H54 (cell line): ENCODE measurements around the gene ABCC6.
"Not testable (repeated sequence)": the region's sequence is repeated elsewhere in the genome, so short reads cannot be mapped to it uniquely, and the experiment has no call there.

ENCODE experiments used
- DNase-seq: peaks from one replicate; pipeline ENCODE4 v3.0.0; 2011; ENCODE audit warnings: low spot score, mixed read lengths; ENCODE audit not compliant: insufficient read length
- FAIRE-seq: peaks from 3 replicates; lab custom pipeline; 2011; peaks lifted over from hg19 to GRCh38; lab: Jason Lieb, UNC

Gene ABCC6

DNA sequence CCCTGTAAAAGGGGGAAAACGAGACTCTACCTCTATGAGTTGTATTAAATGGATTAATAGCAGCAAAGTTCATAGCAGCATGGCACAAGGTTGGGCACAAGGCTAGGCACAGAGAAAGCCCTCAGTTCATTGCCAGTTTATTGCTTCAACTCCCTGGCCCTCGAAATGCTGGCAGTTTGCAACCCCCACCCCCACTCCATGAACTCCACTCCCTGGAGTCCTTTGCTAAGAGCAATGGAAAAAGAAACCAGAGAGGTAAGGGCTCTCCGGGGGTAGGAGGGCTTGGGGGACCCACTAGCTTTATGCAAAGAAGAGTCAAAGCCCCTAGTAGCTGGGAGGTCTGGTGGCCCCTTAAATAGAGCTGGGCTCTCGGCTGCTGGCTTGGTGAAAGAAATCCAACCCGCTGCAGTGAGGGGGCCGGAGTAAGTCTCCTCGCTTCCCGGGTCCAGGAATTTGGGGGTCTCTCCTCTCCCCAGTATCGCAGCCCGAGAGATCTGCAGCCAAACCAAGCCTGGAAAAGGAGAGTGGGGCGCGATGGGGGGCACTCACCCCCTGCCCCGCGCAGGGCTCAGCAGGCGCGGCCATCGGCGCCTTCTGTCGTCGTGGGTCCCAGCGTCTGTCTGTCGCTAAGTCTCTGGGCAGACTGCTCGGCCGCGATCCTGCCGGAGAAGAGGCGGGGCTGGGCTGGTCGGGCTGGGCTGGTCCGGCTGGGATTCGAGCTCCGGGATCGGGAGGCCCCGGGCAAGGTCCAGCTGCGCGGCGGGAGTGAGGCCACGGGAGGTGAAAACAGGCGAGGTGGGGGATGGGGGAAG, at the start of gene ABCC6:
Gene ABCC6 (minus strand): TSS at position 645 of the 812 bp plus-strand sequence. CDS start 60 bp downstream, at position 585.
- peak; percentile 23 for FAIRE-seq
- DNase-seq = not testable (repeated sequence)

GRCh38 chr16:16272573-16273221, 49.4 kb upstream of the ABCC6 start:
- FAIRE-seq, DNase-seq: not testable (repeated sequence)

DNA sequence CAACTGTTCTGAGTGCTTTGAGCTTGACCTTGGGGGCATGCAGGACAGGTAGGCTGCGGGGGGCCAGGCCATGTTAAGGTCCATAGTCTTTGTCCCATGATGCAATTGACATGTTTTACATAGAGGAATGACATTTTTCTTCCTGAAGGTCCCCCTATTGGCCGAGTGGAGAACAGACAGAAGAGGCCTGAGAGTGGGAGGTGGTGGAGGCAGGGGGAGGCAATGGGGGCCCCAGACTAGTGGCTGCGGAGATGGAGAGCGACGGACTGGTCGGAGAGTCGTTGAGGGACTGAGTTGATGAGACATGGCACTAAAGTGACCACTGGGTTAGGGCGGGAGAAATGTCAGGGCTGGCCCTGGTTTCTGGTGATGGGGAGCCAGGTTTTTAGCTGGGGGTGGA, 48.4 kb upstream of the ABCC6 start:
- not testable (repeated sequence) for DNase-seq, FAIRE-seq

- DNase-seq, FAIRE-seq: not testable (repeated sequence)
Measured at GRCh38 chr16:16268185-16268808, 45.0 kb upstream of the ABCC6 start.

- FAIRE-seq, DNase-seq: not testable (repeated sequence)
Measured at GRCh38 chr16:16267708-16268107, 44.4 kb upstream of the ABCC6 start.

DNA sequence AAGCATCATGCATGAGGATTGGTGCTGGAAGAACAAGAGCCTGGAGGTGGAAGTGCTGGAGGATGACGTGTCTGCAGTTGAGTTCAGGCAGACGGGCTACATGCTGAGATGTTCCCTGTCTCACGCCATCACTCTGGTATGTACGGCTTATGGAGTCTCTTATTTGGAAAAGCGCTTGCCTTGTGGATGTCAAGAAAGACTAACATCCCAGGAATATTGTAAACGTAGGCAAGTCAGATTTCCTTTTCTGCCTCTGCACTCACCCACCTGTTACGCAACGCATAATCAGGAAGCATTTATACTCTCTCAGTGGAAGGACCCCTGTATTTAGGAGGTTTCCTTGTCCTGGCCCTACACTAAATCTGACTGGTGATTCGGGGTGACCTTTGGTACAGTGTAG, 41.8 kb upstream of the ABCC6 start:
- FAIRE-seq, DNase-seq: not testable (repeated sequence)

- FAIRE-seq, DNase-seq: not testable (repeated sequence)
Measured at GRCh38 chr16:16263947-16264346, 40.7 kb upstream of the ABCC6 start.

DNA sequence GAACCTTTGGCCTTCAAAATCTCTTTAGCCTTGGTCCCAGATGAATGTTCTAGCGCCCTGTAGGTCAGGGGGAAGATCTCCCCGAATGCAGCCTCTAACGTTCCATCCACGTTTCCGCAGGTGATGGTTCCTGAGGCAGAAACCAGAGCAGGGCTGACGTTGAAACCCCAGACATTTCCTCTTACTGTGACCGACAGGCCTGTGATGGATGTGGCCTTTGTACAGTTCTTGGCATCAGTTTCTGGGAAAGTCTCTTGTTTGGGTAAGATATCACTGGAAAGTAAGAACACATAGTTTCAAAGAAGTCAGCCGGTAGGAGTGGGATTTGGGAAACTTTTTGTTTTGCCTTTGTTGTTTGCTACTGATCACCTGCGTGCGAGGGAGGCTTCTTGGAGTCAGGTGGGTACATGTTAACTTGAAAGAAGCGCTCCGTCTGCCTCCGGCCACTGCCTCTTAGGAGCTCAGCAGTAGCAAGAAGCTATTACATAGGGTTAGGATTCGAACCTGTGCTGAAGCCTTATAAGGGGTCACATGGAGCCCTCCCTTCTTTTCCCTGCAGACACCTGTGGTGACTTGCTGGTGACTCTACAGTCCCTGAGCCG, 39.8 kb upstream of the ABCC6 start:
- FAIRE-seq, DNase-seq: not testable (repeated sequence)

GRCh38 chr16:16259971-16260370, 36.7 kb upstream of the ABCC6 start:
- not testable (repeated sequence) for FAIRE-seq, DNase-seq

DNA sequence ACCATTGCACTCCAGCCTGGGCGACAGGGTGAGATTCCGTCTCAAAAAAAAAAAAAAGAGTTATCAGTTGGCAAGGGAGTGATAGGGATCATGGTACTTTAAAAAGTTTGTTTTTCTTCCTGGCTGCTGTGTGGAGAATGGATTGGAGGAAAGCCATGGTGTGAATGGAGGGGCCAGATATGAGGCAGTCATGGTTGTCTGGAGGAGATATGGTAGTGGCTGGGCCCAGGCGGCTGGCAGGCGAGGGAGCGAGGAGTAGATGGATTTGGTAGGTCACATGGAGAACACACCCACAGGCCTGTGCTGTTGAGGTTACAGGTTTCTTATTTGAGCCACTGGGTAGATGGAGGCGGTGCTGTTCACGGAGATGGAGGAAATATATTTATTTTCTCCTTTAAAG, 35.5 kb upstream of the ABCC6 start:
- DNase-seq, FAIRE-seq: not testable (repeated sequence)

DNA sequence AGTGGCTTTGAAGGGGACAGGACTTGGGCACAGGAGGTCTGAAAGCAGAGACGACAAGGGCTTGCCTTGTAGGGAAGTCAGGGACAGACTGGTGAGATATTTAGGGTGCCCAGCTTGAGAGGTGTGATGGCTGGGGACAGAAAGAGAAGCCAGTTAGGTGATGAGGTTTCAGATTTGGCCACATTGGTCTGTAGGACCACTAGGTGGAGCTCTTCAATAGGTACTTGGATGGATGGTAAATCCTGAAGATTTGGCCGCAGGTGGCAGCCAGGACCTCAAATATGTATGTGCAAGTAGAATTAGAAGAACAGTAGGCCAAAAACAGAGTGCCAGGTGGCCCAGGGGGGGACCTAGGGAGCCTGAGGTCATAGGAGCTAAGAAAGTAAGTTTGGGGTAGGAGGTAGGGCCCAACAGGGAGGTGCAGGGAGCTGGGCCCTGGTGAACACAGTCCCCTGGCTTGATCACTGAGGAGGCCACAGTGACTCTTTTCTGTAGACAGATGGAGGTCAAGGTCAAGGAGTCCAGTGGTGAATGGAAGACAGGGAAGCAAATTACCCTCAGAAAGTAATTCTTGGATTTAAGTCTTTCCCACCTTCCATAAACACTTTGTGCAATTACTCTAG, 34.1 kb upstream of the ABCC6 start:
- DNase-seq, FAIRE-seq: not testable (repeated sequence)

- DNase-seq, FAIRE-seq: not testable (repeated sequence)
Measured at GRCh38 chr16:16252377-16252776, 29.1 kb upstream of the ABCC6 start.

DNA sequence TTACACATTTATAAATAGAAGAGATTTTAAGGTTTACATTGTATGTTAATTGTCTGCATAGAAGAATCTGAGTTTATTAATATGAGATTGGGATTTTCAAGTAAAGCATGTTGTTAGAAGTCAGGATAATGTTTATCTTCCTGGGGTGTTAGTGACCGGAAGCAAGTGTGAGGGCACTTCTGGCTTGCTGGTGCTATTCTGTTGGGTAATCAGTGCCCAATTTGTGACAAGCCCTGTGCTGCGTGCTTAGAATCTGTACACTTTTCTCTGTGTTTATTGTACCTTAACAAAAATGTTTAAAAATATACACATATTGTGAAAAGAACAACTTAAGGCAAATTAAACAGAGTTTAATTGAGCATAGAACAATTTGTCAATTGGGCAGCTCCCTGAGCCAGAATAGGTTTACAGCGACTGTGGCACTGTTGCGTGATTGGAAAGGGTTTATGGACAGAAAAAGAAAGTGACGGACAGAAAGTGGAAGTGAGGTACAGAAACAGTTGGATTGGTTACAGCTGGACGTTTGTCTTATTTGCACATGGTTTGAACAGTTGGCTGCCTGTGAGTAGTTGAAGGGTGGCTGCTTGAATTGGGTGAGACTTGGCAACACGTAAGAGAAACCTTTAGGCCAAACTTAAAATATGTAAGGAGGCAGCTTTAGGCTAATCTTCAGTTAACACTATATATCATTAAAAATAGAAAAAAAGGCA, 26.5 kb upstream of the ABCC6 start:
- not testable (repeated sequence) for DNase-seq, FAIRE-seq

DNA sequence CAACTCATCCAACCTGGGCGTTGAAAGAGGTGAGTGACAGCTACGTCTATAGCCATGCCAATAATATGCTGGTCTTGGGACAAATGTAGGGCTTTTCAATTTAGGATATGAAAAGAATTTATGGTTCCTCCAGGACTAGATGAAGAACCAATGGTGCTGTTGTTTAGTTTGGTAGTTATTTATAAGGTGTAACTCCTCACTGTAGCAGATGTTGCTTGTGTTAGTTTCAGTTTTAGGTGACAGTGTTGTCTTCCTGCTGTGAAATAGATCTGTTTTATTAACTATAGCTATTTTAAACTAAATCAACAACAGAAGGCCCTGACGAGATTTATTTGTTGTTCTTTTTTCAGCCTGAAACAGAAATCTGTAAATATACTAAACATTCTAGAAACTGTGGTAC, 24.1 kb upstream of the ABCC6 start:
- not testable (repeated sequence) for FAIRE-seq, DNase-seq

- not testable (repeated sequence) for FAIRE-seq, DNase-seq
Measured at GRCh38 chr16:16246578-16247262, 23.4 kb upstream of the ABCC6 start.

DNA sequence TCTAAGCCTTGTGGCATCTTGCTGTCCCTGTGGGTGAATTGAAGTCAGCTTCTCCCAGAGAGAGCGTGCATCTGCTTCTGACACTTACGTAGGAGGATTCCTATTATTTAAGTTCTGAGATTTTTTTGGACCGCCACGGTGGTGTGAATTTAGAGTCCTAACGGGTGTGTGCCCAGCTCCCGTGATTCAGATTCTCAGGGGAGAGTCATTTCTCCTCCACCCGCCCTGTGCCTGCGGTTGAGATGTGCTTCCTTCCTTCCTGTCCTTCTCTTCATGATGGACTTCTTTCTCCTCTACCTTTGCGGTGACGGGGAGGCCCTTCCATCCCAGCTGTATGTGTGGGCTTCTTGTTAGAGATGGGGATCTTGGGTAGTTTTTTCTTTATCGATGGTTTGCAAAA, 20.6 kb upstream of the ABCC6 start:
- not testable (repeated sequence) for FAIRE-seq, DNase-seq

DNA sequence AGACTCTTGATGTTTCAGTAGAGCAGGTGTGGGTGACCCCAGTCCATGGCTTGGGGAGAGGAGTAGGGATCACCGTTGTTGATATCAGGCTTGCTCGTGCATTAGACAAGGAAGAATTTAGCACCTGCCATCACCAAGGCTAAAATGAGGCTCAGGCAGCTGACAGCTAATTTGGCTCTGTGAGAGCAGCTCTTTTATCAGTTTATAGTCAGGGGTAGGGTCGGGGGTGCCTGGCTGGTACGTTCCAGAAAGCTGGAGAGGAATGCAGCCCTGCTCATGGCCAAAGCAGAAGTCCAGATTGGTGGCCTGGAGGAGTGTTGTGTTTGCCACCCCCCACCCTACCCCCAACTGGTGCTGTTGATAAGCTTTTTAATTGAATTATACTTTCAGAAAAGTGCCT, 17.4 kb upstream of the ABCC6 start:
- not testable (repeated sequence) for DNase-seq, FAIRE-seq

GRCh38 chr16:16237738-16238137, 14.4 kb upstream of the ABCC6 start:
- not testable (repeated sequence) for DNase-seq, FAIRE-seq
